Activated CD4-positive, alpha-beta T cell treated with anti-CD3 and anti-CD28 coated beads for 36 hours (primary cell): Measurements from ENCODE around the gene EEFSEC. TPM values are rescaled to one million over a fixed set of nuclear protein-coding genes. Genes with fewer than 3 reads are reported as not detected.

ENCODE experiments used
- ATAC-seq: fragments of 200-7000 bp; cut with Tn5 transposase; one replicate; pipeline ENCODE4 v1.10.0; 2021; ENCODE audit warnings: mild to moderate bottlenecking, moderate library complexity
- CTCF ChIA-PET: fragments of 350-600 bp; sonication (Branson Sonifier 250); formaldehyde crosslinking; loops from one replicate; lab custom pipeline; 2021; ENCODE audit warnings: antibody characterized with exemption; lab: Charles Lee
- POLR2A ChIA-PET: fragments of 350-600 bp; sonication (Branson Sonifier 250); formaldehyde crosslinking; loops from one replicate; lab custom pipeline; 2021; ENCODE audit warnings: antibody characterized with exemption, inconsistent platforms; lab: Charles Lee
- DNase-seq: peaks from one replicate; pipeline ENCODE4 v3.0.0-alpha.2; 2020
- H3K27ac Mint-ChIP-seq: one replicate; pipeline ENCODE4 v1.8.0; 2021; ENCODE audit warnings: mixed read lengths
- H3K27me3 Mint-ChIP-seq: one replicate; pipeline ENCODE4 v1.8.0; 2021; ENCODE audit warnings: mixed read lengths
- H3K36me3 Mint-ChIP-seq: one replicate; pipeline ENCODE4 v1.8.0; 2021; ENCODE audit warnings: low read depth, mixed read lengths
- H3K4me1 Mint-ChIP-seq: one replicate; pipeline ENCODE4 v1.8.0; 2021; ENCODE audit warnings: mixed read lengths
- H3K4me3 Mint-ChIP-seq: one replicate; pipeline ENCODE4 v1.8.0; 2021; ENCODE audit warnings: mild to moderate bottlenecking, moderate library complexity, mixed read lengths
- H3K9me3 Mint-ChIP-seq: one replicate; pipeline ENCODE4 v1.8.0; 2021; ENCODE audit warnings: low read depth, mixed read lengths
- intact Hi-C, 2 experiments: fragments of 100-400 bp; cut with DNase I in 1 of 2; cut with micrococcal nuclease in 1 of 2; formaldehyde crosslinking; loops; one replicate each; pipeline versions ENCODE4 v1.14.2 to v1.15.1; 2022 to 2024; cut with DNase I, micrococcal nuclease
- total RNA-seq, 2 experiments: library from RNA; stranded (reverse); gene quantifications; one replicate each; pipeline ENCODE4 v1.2.3, GENCODE V29; 2021

The EEFSEC gene
- total RNA-seq, 2 experiments from 2014 or later, result 19.6 to 20.7 TPM

GRCh38 chr3:128253150-128253549 lies 99.9 kb downstream of the EEFSEC start:
- Mint-ChIP-seq H3K27ac (no peak overlapping the region), H3K9me3 (no peaks in the 10 kb centered on the region), H3K27me3 (no peaks in the 10 kb centered on the region), H3K4me1 (peaks cover 6% of the 10 kb centered on the region), H3K4me3 (no peak overlapping the region), H3K36me3 (peaks cover 31% of the 10 kb centered on the region)
- CTCF ChIA-PET, result interaction anchor here (0.7 to 1.0 kb wide), 2 partner anchors 20 to 94 kb away, joined by 3 read pairs; no protein-coding TSS in a partner anchor
- no peak for DNase-seq
- intact Hi-C loops, result no loop called here
- ATAC-seq, result no peak
- POLR2A ChIA-PET, result no interaction called here

DNA sequence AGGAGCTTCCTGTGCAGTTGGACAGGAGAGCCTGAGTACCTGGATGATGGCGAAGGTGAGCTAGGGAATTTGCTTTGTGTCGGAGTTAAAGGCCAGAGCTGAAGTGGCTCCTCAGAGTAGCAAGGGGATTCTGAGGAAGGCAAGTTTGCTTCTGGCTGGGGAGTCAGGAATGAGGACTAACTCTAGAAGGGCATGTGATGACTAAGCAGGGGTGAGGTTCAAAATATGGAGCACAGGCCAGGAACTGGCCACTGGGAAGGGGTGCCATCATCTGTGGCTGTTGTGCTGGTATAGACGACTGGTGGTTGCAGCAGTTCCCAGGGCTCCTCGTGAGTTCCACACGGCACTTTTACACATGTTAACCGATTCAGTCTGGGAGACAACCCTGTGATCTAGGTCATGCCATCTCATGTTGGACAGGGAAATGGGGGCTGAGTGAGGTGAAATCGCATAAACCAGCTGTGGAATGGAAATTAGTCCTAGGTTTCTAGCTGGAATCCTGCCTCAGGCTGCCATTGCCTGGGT lies 100.8 kb downstream of the EEFSEC start:
- Mint-ChIP-seq H3K4me3 (no peak overlapping the region), H3K9me3 (no peaks in the 10 kb centered on the region), H3K27ac (no peak overlapping the region), H3K27me3 (no peaks in the 10 kb centered on the region), H3K4me1 (peaks cover 6% of the 10 kb centered on the region), H3K36me3 (peaks cover 35% of the 10 kb centered on the region)
- POLR2A ChIA-PET, result no interaction called here
- CTCF ChIA-PET, result interaction anchor here (0.7 to 1.0 kb wide), 2 partner anchors 21 to 93 kb away, joined by 3 read pairs; no protein-coding TSS in a partner anchor
- ATAC-seq (no peak), DNase-seq (no peak)
- intact Hi-C loops, result no loop called here

- no peak overlapping the region for H3K4me3 Mint-ChIP-seq
- peaks cover 6% of the 10 kb centered on the region for H3K9me3 Mint-ChIP-seq
- no peaks in the 10 kb centered on the region for H3K27me3 Mint-ChIP-seq
- CTCF ChIA-PET, result no interaction called here
- no peak for DNase-seq
- POLR2A ChIA-PET, result no interaction called here
- peaks cover 34% of the 10 kb centered on the region for H3K36me3 Mint-ChIP-seq
- intact Hi-C loops, result no loop called here
- H3K27ac Mint-ChIP-seq, result no peak overlapping the region
- H3K4me1 Mint-ChIP-seq, result peaks cover 6% of the 10 kb centered on the region
- no peak for ATAC-seq
Measured at GRCh38 chr3:128254967-128255366, 101.7 kb downstream of the EEFSEC start.

GRCh38 chr3:128256131-128256530 lies 102.8 kb downstream of the EEFSEC start:
- Mint-ChIP-seq H3K4me3 (no peak overlapping the region), H3K4me1 (peaks cover 3% of the 10 kb centered on the region), H3K9me3 (peaks cover 10% of the 10 kb centered on the region), H3K36me3 (peaks cover 33% of the 10 kb centered on the region), H3K27me3 (no peaks in the 10 kb centered on the region), H3K27ac (no peak overlapping the region)
- DNase-seq (no peak), ATAC-seq (no peak)
- ChIA-PET POLR2A (no interaction called here), CTCF (interaction anchor here (1.7 kb wide), 1 partner anchor 17 kb away, joined by 4 read pairs; no protein-coding TSS in a partner anchor)
- intact Hi-C loops, result no loop called here

DNA sequence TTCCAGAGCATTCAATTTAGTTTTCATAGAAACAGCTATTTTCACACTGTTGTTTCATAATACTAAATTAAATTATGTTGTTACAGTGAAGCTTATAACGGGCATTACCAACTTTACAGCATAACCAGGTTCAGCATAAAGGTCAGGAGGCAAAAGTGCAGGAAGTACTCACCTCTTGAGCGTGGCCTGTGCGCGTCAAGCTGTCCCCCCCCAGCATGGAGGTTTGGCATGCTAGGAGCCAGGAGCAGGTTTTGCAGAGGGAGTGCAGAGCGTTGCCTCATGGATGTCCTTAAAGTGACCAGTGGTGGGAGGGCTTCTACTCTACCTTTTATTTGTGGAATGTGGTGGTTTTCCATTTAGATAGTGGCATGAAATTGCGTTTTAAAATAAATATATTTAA lies 104.4 kb downstream of the EEFSEC start:
- Mint-ChIP-seq H3K4me3 (no peak overlapping the region), H3K36me3 (peaks cover 40% of the 10 kb centered on the region), H3K27ac (no peak overlapping the region), H3K27me3 (no peaks in the 10 kb centered on the region), H3K4me1 (peaks cover 2% of the 10 kb centered on the region), H3K9me3 (peaks cover 10% of the 10 kb centered on the region)
- DNase-seq, result no peak
- intact Hi-C loops, result no loop called here
- CTCF ChIA-PET, result interaction anchor here (0.9 to 1.7 kb wide), 2 partner anchors 15 to 35 kb away, joined by 3 to 4 read pairs; no protein-coding TSS in a partner anchor
- ATAC-seq, result no peak
- POLR2A ChIA-PET, result no interaction called here

DNA sequence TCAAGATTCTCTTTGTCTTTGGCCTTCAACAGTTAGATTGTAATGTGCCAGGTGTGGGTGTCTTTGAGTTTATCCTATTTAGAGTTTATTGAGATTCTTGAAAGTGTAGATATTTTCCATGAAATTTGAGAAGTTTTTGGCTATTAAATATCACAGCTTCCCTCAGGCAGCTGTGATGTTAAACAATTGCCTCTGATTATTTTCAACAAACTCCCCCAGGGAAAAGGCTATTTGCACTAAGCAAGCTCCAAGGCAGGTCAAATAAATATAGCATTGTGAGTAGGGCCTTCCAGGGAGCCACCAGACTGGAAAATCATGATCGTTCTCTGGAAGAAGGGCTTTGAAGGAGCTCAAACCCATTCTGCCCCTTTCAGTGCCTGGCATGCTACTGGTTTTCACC lies 107.0 kb downstream of the EEFSEC start:
- no peak overlapping the region for H3K27ac Mint-ChIP-seq
- no peak for ATAC-seq
- POLR2A ChIA-PET, result no interaction called here
- H3K36me3 Mint-ChIP-seq, result peaks cover 41% of the 10 kb centered on the region
- no peak for DNase-seq
- intact Hi-C loops, result no loop called here
- H3K9me3 Mint-ChIP-seq, result peaks cover 10% of the 10 kb centered on the region
- H3K4me3 Mint-ChIP-seq, result no peak overlapping the region
- H3K27me3 Mint-ChIP-seq, result no peaks in the 10 kb centered on the region
- peaks cover 2% of the 10 kb centered on the region for H3K4me1 Mint-ChIP-seq
- CTCF ChIA-PET, result interaction anchor here (0.6 kb wide), 1 partner anchor 205 kb away, joined by 3 read pairs; no protein-coding TSS in a partner anchor

DNA sequence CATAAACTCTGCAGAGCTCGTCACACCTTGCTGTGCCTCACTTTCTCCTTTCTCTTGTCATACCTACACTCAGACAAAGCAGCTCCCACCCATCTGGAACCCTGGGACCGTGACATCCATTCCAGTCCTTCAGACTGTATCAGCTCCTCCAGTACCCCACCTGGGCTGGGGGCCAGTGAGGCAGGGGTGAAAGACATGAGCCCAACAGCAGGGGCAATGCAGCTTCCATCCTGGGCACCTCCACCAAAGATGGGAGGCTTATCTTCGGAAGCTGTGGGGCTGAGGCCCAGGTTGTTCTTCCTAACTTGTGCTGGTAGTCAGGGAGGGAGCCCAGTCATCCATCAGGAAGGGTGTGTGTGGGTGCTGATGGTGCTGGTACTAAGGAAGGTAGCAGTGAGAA lies 109.2 kb downstream of the EEFSEC start:
- intact Hi-C loops, result no loop called here
- POLR2A ChIA-PET, result no interaction called here
- CTCF ChIA-PET, result no interaction called here

DNA sequence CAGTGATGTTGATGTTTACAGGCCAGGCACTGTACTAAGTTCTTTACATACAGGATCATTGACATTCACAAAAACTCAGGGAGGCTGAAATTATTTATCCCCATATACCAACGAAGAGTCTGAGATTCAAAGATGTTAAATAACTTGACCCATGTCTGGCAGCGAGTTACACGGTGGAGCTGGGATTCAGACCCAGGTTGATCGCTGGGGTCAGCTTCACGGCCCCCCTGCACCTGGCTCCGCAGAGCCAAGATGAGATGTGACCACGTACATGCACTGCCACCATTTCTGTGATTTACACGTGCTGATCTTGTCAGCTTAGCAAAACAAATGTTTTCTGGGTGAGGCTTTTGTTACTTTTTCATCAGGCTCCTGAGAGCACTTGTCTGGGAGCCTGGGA lies 109.8 kb downstream of the EEFSEC start:
- POLR2A ChIA-PET, result no interaction called here
- no peak overlapping the region for H3K4me3 Mint-ChIP-seq
- H3K36me3 Mint-ChIP-seq, result peaks cover 34% of the 10 kb centered on the region
- no peaks in the 10 kb centered on the region for H3K27me3 Mint-ChIP-seq
- no peak overlapping the region for H3K27ac Mint-ChIP-seq
- DNase-seq (no peak), ATAC-seq (no peak)
- peaks cover 10% of the 10 kb centered on the region for H3K9me3 Mint-ChIP-seq
- intact Hi-C loops, result no loop called here
- H3K4me1 Mint-ChIP-seq, result no peaks in the 10 kb centered on the region
- CTCF ChIA-PET, result no interaction called here

More for the DNA sequence above, 109.2 kb downstream of the EEFSEC start:
- no peak overlapping the region for H3K4me3 Mint-ChIP-seq
- peaks cover 10% of the 10 kb centered on the region for H3K9me3 Mint-ChIP-seq
- H3K27me3 Mint-ChIP-seq, result no peaks in the 10 kb centered on the region
- H3K36me3 Mint-ChIP-seq, result peaks cover 36% of the 10 kb centered on the region
- H3K27ac Mint-ChIP-seq, result no peak overlapping the region
- no peaks in the 10 kb centered on the region for H3K4me1 Mint-ChIP-seq
- DNase-seq, result no peak
- ATAC-seq, result no peak

DNA sequence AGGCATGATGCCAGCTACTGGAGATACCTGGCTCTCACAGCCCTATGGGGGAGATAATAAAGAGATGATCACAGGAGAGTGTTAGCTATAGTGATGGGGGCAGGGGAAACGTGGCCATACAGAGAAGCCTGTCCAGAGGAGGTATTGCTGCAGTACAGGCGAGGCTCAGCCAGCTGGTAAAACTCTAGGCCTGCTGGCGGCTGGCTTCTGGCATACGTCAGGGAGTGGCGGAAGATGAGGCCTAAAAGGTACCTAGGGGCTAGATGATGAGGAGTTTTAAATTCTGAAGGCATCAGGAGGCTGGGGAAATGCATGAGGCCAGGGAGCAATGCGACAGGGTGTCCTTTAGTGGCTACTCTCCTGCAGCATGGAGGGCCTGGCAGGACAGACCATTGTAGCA lies 110.7 kb downstream of the EEFSEC start:
- H3K4me3 Mint-ChIP-seq, result no peak overlapping the region
- POLR2A ChIA-PET, result no interaction called here
- ATAC-seq (no peak), DNase-seq (no peak)
- no peaks in the 10 kb centered on the region for H3K27me3 Mint-ChIP-seq
- H3K4me1 Mint-ChIP-seq, result no peaks in the 10 kb centered on the region
- intact Hi-C loops, result no loop called here
- CTCF ChIA-PET, result no interaction called here
- H3K36me3 Mint-ChIP-seq, result peaks cover 33% of the 10 kb centered on the region
- H3K9me3 Mint-ChIP-seq, result peaks cover 10% of the 10 kb centered on the region
- H3K27ac Mint-ChIP-seq, result no peak overlapping the region

DNA sequence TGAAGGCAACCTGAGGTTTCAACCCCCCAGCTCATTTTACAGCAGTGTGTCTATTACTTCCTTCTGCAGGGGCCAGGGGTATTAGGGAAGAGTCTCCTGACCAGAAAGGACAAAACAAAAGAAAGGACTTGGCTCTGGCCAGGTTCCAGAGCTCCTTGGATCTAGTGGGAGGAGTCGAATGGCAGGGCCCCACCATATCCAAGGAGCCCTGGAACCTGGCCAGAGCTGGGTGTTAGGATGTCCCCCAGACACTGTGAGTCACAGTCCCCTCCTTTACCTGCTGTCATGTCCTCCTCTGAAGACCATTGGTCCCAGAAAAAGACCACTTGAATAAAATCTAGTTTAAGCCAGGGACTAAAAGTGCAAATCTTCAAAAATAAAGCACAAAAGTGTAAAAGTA lies 113.2 kb downstream of the EEFSEC start:
- peaks cover 18% of the 10 kb centered on the region for H3K36me3 Mint-ChIP-seq
- H3K27me3 Mint-ChIP-seq, result no peaks in the 10 kb centered on the region
- DNase-seq, result no peak
- no peak overlapping the region for H3K4me3 Mint-ChIP-seq
- ATAC-seq, result no peak
- ChIA-PET POLR2A (no interaction called here), CTCF (no interaction called here)
- H3K4me1 Mint-ChIP-seq, result no peaks in the 10 kb centered on the region
- no peaks in the 10 kb centered on the region for H3K9me3 Mint-ChIP-seq
- intact Hi-C loops, result no loop called here
- H3K27ac Mint-ChIP-seq, result no peak overlapping the region

DNA sequence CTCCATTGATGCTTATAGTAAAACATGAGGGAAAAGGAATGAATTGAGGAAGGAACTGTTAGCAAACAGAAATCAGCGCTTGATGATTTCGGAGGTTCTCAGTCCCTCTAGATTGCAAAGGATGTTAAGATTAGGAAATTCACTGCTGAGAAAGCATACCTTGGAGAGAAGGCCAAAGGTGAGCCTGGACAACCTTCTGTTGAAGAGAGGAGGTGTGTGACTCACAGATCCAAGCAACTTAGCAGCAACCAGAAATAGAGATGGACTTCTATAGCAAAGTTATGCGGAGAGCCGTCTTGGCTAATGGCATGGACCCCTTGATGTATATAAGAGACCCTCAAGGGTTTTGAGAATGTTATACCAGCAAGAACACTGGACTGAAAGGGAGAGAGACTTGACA lies 114.3 kb downstream of the EEFSEC start:
- no peaks in the 10 kb centered on the region for H3K9me3 Mint-ChIP-seq
- CTCF ChIA-PET, result no interaction called here
- intact Hi-C loops, result no loop called here
- H3K27me3 Mint-ChIP-seq, result no peaks in the 10 kb centered on the region
- ATAC-seq (no peak), DNase-seq (no peak)
- no peaks in the 10 kb centered on the region for H3K4me1 Mint-ChIP-seq
- POLR2A ChIA-PET, result no interaction called here
- peaks cover 12% of the 10 kb centered on the region for H3K36me3 Mint-ChIP-seq
- no peak overlapping the region for H3K4me3 Mint-ChIP-seq
- no peak overlapping the region for H3K27ac Mint-ChIP-seq

DNA sequence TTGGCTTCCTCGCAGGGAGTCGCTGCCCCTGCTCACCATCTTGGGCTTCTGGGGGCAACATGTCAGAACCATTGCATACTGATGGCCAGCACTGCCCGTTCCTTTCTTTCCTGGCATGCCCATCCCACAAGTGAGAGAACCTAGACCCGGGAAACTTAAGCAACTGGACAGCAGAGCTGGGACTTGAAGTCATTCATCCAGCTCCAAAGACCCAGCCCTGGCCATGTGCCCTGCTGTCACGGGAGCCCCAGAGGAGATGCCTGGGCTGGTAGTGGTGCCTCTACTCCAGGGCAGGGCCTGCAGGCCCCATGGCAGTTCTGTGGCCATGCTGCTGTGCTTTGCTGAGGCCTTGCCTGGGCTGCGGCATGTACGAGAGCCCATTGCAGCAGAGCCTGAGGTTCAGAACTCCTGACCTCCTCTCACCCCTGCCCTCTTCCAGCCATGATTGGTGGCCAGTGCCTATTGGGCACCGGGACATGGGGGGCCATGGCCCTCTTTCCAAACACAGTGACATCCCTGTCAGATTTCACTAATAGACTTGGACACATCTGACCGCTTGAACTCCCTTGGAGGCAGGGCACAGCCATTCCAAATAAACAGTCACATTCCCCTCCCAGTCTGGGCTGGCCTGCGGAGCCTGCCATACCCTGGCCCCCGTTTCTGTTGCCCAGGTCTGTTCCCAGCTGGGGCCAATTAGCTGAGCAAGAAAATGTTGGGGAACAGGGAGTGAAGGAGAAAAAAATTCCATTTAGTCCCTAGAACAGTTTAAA lies 115.9 kb downstream of the EEFSEC start:
- H3K36me3 Mint-ChIP-seq, result peaks cover 6% of the 10 kb centered on the region
- POLR2A ChIA-PET, result no interaction called here

More for the DNA sequence above, 115.9 kb downstream of the EEFSEC start:
- Mint-ChIP-seq H3K27me3 (no peaks in the 10 kb centered on the region), H3K27ac (no peak overlapping the region), H3K4me1 (no peaks in the 10 kb centered on the region), H3K9me3 (no peaks in the 10 kb centered on the region), H3K4me3 (no peak overlapping the region)
- DNase-seq (no peak), ATAC-seq (no peak)
- intact Hi-C loops, result no loop called here
- CTCF ChIA-PET, result interaction anchor here (0.6 to 1.1 kb wide), 2 partner anchors 27 to 165 kb away, joined by 3 to 5 read pairs; no protein-coding TSS in a partner anchor
